ENCODE results near the gene ELOVL2. TPM values are rescaled to one million over a fixed set of nuclear protein-coding genes. Genes with fewer than 3 reads are reported as not detected.

The ELOVL2 gene
- polyA plus RNA-seq, 3 donors, result 8.2 to 9.0 (median 8.5) TPM

DNA sequence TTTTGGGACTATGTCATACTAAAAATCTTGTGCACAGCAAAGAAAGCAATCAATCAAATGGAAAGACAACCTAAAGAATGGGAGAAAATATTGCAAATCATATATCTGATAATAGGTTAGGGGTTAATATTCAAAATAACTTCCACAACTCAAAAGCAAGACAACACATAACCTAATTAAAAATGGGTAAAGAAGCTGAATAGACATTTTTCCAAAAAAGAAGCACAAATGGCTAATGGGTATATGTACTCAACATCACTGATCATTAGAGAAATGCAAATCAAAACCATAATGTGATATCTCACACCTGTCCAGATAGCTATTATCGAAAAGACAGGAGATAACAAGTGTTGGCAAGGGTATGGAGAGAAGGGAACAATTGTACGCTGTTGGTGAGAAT, 104.3 kb downstream of the ELOVL2 start:
- no peak for DNase-seq (ENCODE audit: low read depth in 3 of 3, low spot score in 2 of 3)

DNA sequence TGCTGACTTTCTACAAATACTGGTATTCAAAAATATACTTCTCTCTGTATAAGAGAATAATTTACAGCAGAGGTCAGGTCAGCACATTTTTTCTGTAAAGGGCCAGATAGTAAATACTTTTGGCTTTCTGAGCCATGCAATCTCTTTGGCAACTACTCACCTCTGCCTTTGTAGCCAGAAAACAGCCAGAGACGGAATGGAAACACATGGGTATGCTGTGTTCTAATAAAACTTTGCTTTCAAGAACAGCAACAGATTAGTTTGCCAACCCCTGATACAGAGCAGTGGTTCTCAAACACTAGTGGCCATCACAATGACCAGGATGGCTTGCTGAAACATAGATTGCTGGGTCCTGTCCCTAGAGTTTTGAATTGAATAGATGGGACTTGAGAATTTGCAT, 111.0 kb downstream of the ELOVL2 start:
- DNase-seq (ENCODE audit: low read depth in 3 of 3, low spot score in 2 of 3), result no peak

Other genes starting within 250 kb of the ELOVL2 start
- 1 to 10 TPM; 1.2 to 1.8 (median 1.4) TPM for gene MAK, start 205.8 kb downstream of the ELOVL2 start, polyA plus RNA-seq (ENCODE audit: insufficient read length in 3 of 3)
- gene GCM2, start 162.3 kb downstream of the ELOVL2 start, polyA plus RNA-seq (ENCODE audit: insufficient read length in 3 of 3), result not detected
- gene SYCP2L, start 157.3 kb downstream of the ELOVL2 start, polyA plus RNA-seq (ENCODE audit: insufficient read length in 3 of 3), result 1 to 10 TPM; 3.5 to 4.2 (median 3.5) TPM
- 10 to 100 TPM; 19.0 to 19.8 (median 19.5) TPM for gene SMIM13, start 49.5 kb upstream of the ELOVL2 start, polyA plus RNA-seq (ENCODE audit: insufficient read length in 3 of 3)
- under 1 TPM; 0.08 to 0.22 (median 0.13) TPM for gene ERVFRD-1, start 67.4 kb upstream of the ELOVL2 start, polyA plus RNA-seq (ENCODE audit: insufficient read length in 3 of 3)
- gene NEDD9, start 188.4 kb upstream of the ELOVL2 start, polyA plus RNA-seq (ENCODE audit: insufficient read length in 3 of 3), result 10 to 100 TPM; 58.3 to 79.1 (median 73.5) TPM